ENCODE measurements around the gene C9orf78.

Gene C9orf78, protein sequence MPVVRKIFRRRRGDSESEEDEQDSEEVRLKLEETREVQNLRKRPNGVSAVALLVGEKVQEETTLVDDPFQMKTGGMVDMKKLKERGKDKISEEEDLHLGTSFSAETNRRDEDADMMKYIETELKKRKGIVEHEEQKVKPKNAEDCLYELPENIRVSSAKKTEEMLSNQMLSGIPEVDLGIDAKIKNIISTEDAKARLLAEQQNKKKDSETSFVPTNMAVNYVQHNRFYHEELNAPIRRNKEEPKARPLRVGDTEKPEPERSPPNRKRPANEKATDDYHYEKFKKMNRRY

DNA sequence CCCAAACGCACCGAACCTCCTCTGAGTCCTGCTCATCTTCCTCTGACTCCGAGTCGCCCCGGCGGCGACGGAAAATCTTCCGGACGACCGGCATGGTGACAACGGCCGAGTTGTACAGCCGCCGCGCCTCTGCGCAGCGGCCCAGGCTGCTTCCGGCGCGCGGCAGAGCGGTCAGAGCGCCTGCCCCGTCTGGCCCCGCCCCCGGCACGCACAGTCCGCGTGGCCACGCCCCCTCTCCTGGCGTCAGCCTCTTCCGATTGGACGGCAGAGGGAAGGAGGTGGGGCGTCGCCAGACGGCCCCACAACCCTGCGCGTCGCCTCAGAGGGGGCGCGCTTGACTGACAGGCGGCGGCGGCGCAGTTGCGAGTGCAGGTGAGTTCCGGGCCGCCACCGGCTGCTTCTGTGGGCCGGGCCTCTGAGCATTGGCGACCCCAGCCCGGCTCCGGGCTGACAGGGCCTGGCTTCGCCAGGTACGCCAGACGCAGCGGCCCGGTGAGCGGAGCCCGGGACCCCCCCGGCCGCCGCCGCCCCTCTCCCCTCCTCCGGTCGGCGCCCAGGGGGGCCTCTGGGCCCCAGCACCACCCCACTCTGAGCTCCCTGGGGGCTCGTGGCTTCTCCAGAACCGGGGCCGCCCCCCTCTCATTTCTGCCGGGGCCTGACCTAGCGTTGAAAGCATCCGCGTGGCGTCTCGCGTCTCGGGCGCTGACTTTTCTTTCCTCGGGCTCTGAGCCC, at the start of gene C9orf78, which contains the start of gene USP20:
Gene C9orf78, minus strand, starts transcription at position 148 of the 732 bp plus-strand sequence. Its CDS starts 54 bp downstream, at position 94.
Gene USP20, plus strand, starts transcription at position 331 of the 732 bp plus-strand sequence. CDS start 17,098 bp downstream, outside the sequence.
- peak; percentile 97 for DNase-seq

DNA sequence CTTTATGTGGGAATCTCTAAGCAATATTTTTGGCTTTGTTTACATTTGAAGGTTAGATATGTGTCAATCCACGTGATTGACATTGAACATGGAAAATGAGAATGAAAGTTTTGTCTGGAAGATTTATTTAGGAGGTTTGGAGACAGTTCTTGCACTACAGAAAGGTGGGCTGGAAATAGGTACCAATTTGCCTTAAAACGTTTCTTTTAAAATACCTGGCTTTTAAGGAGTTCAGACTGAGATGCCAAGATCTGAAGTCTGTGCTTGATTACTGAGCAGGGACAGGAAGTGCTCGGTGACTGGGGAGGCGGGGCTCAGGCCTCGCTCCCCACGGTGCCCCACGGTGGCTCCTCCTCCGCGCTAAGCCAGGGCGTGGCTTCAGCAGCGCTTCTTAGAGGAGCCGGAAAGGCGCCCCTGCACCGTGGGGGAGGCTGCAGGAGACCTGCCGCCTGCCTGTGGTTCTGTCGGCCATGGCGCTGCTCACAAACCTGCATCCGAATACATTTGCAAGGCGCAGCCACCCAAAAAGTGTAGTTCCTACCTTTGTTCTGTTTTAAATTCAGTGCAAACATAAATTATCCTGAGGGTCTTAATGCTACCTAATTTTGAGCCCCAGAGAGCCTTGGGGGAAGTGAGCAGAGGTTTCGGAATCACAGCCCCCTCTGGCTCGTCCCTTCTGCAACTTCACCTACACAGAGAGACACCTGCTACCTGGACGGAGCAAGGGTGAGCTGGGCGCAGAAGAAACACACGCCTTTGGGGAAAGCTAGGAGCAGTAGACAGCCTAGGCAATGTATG, 49.3 kb upstream of the C9orf78 start:
- peak; percentile 97 for DNase-seq

DNA sequence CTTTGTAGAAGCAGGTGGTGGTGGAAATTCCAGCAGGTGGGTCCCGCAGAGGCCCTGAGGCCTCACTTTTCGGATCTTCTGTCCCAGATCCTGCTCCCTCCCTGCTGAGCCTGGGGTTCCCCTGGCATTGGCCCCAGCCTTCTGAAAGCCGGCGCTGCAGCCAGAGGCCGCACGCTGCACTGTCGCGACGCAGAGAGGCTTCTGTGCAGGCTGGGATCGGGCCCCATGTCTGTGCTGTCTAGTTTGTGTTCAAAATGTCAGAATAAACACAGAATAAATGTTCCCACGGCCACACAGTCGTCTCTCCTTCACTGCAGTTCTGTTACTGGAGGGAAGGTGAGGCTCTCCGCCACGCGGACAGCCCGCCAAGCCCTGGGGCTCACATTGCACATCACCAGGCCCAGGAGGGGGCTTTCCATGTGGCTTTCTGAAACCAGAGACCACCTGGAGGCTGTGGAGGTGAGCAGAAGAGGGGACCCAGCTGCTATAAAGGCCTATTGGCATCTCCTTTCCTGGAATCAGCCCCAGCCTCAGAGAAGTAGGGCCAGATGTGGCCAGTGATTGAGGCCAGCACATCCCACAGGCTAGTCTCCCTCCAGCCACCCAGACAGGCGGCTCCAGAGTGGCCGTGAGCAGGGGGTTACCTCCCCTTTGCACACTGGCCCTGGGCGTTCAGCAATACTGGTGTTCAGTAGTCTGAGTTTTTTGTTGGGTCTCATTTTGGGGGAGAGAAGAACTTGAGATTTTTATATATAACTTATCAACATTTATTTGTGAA, 46.7 kb upstream of the C9orf78 start:
- peak; percentile 71 for DNase-seq

DNA sequence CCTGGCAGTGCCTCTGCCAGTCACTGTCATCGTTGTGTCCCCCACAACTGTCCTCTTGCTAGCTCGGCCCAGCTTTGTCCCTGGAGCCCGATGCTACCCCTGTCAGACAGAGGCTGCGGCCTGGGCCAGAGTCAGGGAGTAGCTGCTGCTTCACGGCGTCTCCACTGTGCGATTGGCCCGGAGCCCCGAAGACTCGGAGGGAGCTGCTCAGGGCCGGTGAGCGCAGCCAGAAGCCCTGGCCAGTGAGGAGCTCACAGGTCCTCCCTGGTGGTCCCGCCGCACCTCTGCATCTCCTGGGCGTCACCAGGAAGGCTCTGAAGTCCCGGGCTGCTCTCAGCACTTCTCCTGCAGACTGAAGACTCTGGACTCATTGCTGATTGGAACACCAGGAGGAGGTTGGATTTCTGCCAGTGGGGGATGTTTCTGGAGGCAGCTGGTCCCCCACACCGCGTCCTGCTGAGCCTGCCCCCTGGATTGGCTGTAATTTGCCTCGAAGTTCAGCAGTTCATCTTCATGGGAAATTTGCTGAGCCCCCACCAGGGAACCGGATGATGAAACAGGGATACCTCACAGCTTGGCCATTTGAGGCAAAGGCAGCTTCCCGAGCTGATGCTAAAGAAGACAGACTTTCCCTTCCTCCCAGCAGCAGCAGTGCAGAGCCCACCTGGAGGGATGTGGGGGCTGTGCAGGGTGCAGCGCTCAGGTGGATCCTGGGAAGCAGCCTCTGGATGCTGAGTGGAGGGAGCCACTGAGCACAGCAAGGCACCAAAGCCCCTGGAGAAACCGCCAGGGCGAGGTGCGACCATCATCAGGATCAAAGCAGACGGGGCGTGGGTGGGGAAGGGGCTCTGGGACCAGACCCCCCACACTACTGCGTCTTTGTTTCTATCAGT, 45.8 kb upstream of the C9orf78 start:
- no peak for DNase-seq

DNA sequence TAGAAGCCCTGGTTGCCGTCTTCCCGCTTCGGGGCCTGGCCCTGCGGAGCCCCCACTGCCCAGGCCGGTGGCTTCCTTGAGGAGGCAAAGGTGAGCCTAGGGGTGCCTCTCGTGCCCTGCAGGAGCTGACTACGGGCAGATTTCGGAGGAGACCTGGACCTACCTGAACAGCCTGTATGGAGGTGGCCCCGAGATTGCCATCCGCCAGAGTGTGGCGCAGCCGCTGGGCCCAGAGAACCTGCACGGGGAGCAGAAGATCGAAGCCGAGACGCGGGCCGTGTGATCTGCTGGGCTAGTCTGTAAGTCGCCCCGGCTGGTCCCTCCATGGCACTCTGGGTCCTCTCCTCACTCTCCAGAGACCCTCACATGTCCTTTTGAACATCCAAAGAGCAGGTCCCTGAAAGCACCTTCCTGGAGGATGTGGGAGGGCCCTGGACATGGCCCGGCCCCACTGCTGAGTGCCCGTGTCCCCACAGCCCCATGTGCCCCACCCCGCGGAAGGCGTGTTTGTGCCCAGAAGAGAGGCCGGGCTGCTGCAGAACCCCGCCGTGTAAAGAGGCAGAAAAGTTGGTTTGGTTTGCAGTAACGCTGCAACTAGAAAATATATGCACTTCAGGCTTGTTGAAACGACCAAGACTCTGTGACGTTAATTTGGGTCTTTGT, 45.0 kb upstream of the C9orf78 start:
- no peak for DNase-seq

DNA sequence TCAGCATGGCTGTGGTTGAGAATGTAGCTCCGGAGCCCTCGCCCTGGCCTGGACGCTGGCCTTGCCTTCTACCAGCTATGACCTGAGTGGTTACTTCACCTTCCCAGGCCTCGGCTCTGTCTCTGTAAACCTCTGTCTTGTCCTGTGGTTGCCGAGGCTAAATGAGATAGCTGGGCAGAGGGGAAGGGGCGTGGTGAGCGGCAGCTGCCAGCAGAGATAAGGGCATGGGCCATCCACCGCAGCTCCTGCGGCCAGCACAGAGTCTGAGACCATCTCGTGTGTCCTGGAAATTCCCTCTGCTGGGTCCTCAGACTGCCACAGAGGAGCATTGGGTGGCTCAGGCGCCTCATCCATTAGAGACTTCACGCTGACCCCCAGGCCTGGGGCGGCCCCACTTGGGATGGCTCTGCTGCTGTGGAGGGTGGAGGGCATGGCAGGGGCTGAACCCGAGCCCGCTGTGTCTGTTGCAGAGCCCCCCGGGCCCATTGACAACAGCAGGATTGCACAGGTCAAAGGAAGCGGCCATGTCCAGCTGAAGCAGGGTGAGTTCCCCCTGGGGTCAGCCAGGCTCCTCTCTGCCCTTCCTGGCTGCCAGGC, 44.1 kb upstream of the C9orf78 start:
- DNase-seq: peak; percentile 98

DNA sequence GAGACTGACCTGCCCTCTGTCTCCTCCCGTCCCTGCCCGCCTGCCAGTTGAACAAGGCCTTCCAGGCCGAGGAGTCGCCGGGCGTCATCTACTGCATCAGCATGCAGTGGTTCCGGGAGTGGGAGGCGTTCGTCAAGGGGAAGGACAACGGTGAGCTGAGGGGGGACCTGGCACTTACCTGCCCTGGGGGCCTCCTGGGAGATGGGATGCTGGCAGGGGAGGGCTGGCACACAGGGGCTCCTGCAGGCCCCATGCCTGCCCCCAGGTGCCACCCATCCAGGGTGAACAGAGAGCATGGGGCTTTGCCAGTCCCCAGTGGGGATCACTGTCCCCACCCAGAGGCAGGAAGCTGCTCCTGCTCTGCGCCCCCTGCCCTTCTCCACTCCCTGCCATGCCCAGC, 43.2 kb upstream of the C9orf78 start:
- DNase-seq: no peak

DNA sequence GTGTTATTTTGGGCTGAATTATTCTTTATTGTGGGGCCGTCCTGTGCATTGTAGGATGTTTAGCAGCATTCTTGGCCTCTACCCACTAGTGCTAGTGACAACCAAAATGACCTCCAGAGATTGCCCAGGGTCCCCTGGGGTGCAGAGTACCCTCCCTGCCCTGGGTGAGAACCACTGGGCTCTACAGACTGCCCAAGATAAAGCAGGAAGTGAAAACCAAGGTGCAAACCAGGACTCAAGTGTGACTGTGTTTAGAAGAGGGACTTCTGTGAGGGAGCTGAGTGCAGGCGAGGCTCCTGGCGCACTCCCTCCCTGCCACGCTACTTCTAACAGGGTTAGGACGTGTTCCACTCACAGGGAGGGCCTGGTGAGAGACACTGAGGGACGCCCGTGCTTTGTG, 41.7 kb upstream of the C9orf78 start:
- DNase-seq: no peak

DNA sequence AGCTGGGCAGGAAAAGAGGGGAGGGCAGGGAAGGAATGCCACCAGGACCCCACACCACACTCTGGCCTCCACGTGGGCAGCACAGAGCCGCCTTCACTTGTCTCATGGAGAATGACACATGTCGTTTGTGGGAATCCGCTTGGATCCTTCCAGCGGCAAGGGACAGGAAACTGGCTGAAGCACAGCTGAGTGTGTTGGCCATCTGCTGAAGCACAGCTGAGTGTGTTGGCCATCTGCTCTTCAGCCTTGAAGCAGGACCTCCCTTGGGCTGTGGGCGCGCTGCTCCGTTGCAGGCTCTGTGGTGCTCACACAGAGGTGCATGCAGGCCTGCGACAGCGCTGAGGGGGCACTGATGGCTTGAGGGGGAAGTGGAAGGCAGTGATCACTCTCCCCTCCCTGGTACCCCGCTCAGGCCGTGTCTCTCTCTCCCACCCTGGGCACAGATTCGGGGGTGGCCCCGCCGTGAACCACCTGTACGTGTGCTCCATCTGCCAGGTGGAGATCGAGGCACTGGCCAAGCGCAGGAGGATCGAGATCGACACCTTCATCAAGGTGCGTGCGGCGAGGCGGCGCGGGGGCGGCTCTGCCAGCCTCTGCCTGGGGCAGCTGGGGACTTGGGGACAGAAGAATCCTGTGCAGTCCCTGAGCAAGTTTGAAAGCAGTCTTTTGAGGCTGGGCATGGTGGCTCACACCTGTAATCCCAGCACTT, 40.8 kb upstream of the C9orf78 start:
- DNase-seq: no peak

DNA sequence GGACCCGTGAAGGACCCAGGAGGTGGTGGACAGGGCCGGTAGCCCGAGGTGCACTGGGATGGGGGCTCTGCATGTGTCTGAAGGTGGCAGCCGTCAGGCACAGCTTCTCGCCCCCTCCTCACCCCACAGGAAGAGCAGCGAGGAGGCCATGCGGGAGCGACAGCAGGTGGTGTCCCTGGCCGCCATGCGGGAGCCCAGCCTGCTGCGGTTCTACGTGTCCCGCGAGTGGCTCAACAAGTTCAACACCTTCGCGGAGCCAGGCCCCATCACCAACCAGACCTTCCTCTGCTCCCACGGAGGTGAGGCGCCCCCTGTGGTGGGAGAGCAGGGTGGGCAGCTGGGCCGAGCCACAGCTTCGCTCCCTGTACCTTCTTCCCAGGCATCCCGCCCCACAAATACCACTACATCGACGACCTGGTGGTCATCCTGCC, 40.1 kb upstream of the C9orf78 start:
- DNase-seq: no peak

DNA sequence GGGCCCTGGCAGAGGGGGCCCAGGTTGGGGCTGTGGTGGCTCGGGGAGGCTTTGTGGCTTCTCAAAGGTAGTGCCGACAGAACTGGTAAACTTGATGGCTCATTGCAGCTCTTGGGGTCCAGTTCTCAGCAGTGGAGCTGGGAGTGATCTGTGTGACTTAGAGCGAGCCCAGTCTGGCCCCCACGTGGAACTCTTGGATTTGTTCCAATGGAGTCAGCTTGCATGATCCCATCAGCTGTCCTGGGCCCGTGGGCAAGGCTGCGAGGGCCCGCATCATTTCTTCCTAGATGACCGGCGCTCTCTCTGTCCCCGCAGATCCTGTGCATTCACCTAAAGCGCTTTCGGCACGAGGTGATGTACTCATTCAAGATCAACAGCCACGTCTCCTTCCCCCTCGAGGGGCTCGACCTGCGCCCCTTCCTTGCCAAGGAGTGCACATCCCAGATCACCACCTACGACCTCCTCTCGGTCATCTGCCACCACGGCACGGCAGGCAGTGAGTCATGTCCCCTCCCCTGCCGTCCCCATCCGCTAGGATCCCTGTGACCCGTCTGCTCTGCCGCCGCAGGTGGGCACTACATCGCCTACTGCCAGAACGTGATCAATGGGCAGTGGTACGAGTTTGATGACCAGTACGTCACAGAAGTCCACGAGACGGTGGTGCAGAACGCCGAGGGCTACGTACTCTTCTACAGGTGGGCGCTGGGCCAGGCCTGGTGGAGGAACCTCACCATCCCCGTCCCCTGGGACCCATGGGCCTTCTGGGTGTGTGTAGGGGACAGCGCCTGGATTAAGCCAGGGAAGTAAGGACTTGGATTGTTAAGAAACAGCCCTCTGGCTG, 39.4 kb upstream of the C9orf78 start:
- DNase-seq: no peak

DNA sequence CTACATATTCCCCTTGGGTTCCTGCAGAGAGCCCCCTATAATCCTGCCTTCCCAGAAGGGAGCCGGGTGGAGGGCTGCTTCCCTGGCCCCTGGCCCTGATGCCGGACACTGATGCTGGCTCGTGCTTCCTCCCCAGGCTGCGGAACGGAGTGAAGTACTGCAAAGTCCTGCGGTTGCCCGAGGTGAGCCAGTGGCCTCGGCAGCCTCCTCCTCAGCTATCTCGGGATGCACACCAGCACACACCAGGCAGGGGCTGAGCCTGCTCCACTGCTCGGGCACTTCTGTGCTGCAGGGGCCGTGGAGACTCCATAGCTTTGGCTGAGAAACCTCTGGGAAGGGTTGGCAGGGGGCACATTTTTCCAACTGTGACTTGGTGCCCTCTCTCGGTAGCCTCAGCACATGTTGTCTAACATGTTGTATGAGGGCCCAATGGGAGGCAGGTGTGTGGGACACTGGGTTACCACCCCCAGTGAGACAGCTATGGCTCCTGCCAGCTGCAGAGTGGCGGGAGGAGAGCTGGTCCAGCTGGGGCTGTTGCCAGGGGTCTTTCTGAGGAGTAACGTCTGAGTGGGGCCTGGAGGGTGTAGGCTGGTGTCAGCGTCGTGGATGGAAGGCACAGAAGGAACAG, 38.6 kb upstream of the C9orf78 start:
- no peak for DNase-seq

DNA sequence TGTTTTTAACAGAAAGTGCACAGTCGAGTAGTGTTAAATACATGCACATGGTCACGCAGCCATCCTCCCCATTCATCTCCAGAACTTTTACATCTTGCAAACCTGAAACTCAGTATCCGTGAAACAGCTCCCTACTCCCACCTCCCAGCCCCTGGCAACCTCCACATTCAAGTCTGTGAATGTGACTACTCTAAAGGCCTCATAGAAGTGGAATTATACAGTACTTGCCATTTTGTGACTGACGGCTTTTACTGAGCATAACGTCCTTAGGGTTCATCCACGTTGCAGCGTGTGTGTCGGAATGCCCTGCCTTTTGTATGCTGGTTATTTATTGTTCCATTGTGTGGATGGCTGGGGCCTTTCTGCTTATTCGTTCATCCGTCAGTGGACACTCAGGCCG, 36.0 kb upstream of the C9orf78 start:
- DNase-seq: no peak

DNA sequence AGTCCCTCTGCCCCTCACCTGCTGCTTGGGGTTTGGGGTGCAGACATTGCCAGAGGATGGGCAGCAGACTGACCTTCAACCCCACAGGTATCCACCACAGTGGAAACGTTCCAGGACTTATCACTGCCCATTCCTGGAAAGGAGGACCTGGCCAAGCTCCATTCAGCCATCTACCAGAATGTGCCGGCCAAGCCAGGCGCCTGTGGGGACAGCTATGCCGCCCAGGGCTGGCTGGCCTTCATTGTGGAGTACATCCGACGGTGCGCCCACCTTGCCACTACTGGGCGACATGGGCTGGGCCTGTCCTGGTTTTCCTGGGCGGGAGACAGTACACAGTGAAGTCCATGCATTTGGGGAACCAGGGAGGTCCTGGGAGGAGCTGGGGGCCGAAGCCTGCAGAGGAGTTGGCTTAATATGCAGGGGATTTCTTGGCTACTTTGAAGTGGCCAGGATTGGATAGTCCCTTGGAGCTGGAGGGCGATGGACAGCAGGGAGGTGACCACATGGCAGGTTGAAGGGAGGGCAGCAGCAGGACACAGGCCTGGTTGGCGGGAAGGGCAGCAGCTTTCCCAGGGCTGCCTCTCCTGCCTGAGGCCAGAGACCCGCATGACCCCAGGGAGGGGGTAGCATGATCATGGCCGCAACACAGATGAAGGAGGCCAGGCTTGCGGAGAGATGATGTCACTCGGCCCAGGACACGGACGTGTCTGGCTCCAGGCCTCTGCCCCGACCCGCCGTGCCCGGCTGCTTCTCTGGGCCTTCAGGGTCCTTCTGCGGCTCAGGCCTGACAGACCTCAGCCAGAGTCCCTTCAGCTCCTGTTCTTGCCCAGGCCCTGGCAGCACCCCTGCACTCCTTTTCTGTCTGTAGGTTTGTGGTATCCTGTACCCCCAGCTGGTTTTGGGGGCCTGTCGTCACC, 34.8 kb upstream of the C9orf78 start:
- DNase-seq: no peak

DNA sequence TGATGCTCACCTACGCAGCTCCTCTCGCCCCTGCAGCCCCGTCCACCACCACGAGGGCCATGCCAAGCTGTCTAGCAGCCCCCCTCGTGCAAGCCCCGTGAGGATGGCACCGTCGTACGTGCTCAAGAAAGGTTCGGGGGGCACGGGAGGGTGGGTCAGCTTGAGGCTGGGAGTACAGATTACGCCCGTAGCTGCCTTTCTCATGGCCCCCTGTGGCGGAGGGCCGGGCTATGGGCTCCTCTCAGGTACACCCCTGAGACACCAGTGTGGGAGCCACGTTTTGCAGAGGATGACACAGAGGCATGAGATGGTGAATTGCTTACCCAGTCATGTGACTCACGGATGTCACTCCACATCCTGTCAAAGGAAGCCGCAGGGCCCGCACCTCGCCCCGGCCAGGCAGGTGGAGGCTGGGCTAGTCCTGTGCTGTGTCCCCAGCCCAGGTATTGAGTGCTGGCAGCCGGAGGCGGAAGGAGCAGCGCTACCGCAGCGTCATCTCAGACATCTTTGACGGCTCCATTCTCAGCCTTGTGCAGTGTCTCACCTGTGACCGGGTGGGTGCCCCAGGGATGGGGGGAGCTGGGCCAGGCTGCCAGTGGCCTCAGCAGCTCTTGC, 33.9 kb upstream of the C9orf78 start:
- no peak for DNase-seq

DNA sequence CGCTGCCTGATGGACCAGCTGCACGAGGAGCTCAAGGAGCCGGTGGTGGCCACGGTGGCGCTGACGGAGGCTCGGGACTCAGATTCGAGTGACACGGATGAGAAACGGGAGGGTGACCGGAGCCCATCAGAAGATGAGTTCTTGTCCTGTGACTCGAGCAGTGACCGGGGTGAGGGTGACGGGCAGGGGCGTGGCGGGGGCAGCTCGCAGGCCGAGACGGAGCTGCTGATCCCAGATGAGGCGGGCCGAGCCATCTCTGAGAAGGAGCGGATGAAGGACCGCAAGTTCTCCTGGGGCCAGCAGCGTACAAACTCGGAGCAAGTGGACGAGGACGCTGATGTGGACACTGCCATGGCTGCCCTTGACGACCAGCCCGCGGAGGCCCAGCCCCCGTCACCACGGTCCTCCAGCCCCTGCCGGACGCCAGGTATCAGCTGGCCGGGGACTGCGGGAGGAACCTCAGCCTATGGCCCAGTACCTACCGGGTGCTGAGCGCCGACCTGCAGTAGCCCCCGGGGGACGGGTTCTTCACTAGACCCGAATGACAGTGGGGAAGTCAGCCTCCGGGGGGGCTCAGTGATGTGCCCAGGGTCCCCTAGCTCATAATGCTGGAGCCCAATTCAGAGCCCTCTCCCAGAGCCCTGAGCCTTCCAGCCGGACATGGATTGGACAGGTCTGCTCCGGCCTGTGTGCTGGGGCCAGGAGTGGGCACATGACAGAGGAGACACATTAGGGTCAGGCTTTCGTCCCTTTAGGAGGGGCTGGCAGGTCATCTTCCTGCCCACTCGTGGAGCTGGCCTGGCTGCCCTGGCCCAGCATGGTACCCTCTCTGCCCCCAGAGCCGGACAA, 33.2 kb upstream of the C9orf78 start:
- DNase-seq: no peak
